Lung (tissue), 12 donors: Measurements from ENCODE around the gene PTPRN2. TPM values are rescaled to one million over a fixed set of nuclear protein-coding genes. Genes with fewer than 3 reads are reported as not detected.

ENCODE experiments used
- ATAC-seq: fragments of 200-7000 bp; cut with Tn5 transposase; one replicate; pipeline ENCODE4 v1.9.1; 2020; ENCODE audit warnings: moderate number of reproducible peaks; ENCODE audit not compliant: insufficient read depth, low FRiP score
- DNase-seq, 3 donors: peaks; one replicate each; pipeline ENCODE4 v3.0.0-alpha.2; 2013 to 2017
- H3K27ac ChIP-seq, 2 donors: one replicate each; pipeline ENCODE4 v1.5.1; 2013; ENCODE audit warnings: mild to moderate bottlenecking in 2 of 2, moderate library complexity in 2 of 2, control low read depth in 1 of 2, inconsistent platforms in 1 of 2, low read depth in 1 of 2, low read length in 1 of 2
- H3K27me3 ChIP-seq, 3 donors: one replicate each; pipeline ENCODE4 v1.5.1; 2013; ENCODE audit warnings: low read length in 2 of 3; ENCODE audit not compliant: control insufficient read depth in 3 of 3, insufficient read depth in 3 of 3
- H3K36me3 ChIP-seq, 4 donors: one replicate each; pipeline ENCODE4 v1.5.1; 2013; ENCODE audit warnings: low read length in 4 of 4, mild to moderate bottlenecking in 1 of 4, moderate library complexity in 1 of 4; ENCODE audit not compliant: control insufficient read depth in 4 of 4, insufficient read depth in 4 of 4
- H3K4me1 ChIP-seq, 5 donors: one replicate each; pipeline ENCODE4 v1.5.1; 2013; ENCODE audit warnings: low read length in 5 of 5, mild to moderate bottlenecking in 2 of 5, moderate library complexity in 1 of 5; ENCODE audit not compliant: control insufficient read depth in 5 of 5, insufficient read depth in 5 of 5
- H3K4me3 ChIP-seq: one replicate; pipeline ENCODE4 v1.5.1; 2013; ENCODE audit warnings: mild to moderate bottlenecking, control low read depth, moderate library complexity
- H3K9ac ChIP-seq, 2 donors: one replicate each; pipeline ENCODE4 v1.5.1; 2013; ENCODE audit warnings: low read length in 2 of 2, control low read depth in 1 of 2; ENCODE audit not compliant: insufficient read depth in 1 of 2
- H3K9me3 ChIP-seq, 4 donors: one replicate each; pipeline ENCODE4 v1.5.1; 2013; ENCODE audit warnings: low read length in 3 of 4, mild to moderate bottlenecking in 1 of 4, moderate library complexity in 1 of 4; ENCODE audit not compliant: control insufficient read depth in 4 of 4, insufficient read depth in 3 of 4
- CTCF ChIP-seq: IDR thresholded peaks from 2 replicates; pipeline ENCODE4 v1.5.1; 2012; ENCODE audit warnings: mild to moderate bottlenecking; ENCODE audit errors: control extremely low read depth, extremely low read depth
- WGBS, 2 donors: extraction: QIAGEN DNeasy Blood & Tissue Kit; methylation state at CpG; one replicate each; pipeline ENCODE4 v1.1.7; 2013; 5-methylcytosine and 5-hydroxymethylcytosine counted together
- polyA plus RNA-seq, 2 donors: library from polyadenylated mRNA; stranded (reverse); fragments of 200-250 nt; gene quantifications; one replicate each; pipeline ENCODE4 v1.2.1, GENCODE V29; 2013
- total RNA-seq, 2 donors: library from RNA; depleted of rRNA in 1 of 2; stranded (reverse); fragments of >200 nt in 1 of 2; gene quantifications; one replicate each; pipeline ENCODE4 v1.2.1, GENCODE V29; 2014 to 2021
- donor health status: control.
- donor health status: control.
- donor health status: Bipolar disorder and iron deficiency.
- donor health status: healthy.
- donor health status: DM: yes; HTN: yes; CAD: no.

PTPRN2 gene
- total and polyA plus RNA-seq, 4 donors, result 2.1 to 7.4 (median 4.4) TPM

DNA sequence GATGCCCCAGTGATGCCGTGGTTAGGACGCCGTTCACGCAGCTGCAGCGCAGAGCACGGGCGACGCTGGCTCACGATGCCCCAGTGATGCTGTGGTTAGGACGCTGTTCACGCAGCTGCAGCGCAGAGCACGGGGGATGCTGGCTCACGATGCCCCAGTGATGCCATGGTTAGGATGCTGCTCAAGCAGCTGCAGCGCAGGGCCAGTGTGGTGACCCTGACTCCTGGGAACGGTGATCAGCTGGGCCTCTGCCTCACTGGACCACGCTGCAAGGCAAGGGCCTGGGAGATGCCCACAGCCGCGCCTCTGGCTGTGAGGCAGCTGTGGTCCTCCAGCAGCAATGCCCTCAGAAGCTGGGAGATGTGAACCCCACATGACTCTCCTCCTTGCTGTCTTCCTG lies 970.2 kb downstream of the PTPRN2 start:
- DNase-seq, result no peak
- Histone ChIP-seq H3K9me3 (peaks cover 0 to 2% (median 0%) of the 10 kb centered on the region in 4 donors), H3K36me3 (no peaks in the 10 kb centered on the region), H3K27ac (no peak overlapping the region), H3K27me3 (peaks cover 0 to 7% (median 6%) of the 10 kb centered on the region in 3 donors), H3K4me1 (peaks cover 0 to 31% (median 0%) of the 10 kb centered on the region in 5 donors), H3K9ac (no peak overlapping the region), H3K4me3 (no peak overlapping the region)
- no peak for ATAC-seq
- WGBS, 2 donors, result 94 to 95% methylated on average over 19 of the region's 19 CpGs
- no peak for TF ChIP-seq CTCF

DNA sequence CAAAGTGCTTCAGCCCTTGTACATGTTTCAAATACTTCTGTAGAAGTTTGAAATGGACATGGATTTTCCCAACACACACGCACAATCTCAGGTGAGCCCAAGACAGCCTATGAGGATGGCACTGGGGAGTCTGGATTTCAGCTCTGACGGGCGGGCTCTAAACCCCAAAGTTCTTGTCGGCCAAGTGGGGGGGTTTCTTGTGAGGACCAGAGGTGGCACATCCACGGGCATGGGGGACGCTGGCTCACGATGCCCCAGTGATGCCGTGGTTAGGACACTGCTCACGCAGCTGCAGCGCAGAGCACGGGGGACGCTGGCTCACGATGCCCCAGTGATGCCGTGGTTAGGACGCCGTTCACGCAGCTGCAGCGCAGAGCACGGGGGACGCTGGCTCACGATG lies 970.7 kb downstream of the PTPRN2 start:
- peaks cover 0 to 33% (median 0%) of the 10 kb centered on the region in 5 donors for H3K4me1 ChIP-seq
- H3K36me3 ChIP-seq, result no peaks in the 10 kb centered on the region
- H3K27ac ChIP-seq, result no peak overlapping the region
- no peak for ATAC-seq
- no peak overlapping the region for H3K9ac ChIP-seq
- peaks cover 0 to 2% (median 0%) of the 10 kb centered on the region in 4 donors for H3K9me3 ChIP-seq
- TF ChIP-seq CTCF, result no peak
- WGBS, 2 donors, result 95 to 97% methylated on average over 21 of the region's 21 CpGs
- H3K27me3 ChIP-seq, result peaks cover 0 to 11% (median 9%) of the 10 kb centered on the region in 3 donors
- no peak for DNase-seq
- H3K4me3 ChIP-seq, result no peak overlapping the region

DNA sequence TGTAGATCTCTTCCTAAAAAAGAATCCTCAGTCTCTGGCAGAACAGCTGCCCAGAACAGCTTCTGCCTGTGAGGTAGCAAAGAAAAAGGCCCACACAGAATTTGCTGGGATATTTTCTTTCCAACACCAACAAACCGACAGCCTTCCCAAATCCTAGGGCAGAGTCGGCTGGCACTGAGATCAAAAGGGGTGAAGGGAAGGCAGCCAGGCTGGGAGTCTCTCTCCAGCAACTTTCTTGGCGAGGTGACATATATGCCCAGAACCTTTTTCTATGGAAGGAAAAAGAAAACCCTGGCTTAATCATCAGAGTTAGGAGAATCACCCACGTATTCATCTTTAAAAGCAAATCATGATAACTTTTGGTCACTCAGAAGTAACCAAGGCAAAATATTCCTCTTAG lies 971.2 kb downstream of the PTPRN2 start:
- Histone ChIP-seq H3K27me3 (peaks cover 0 to 11% (median 9%) of the 10 kb centered on the region in 3 donors), H3K4me1 (peaks cover 0 to 33% (median 0%) of the 10 kb centered on the region in 5 donors), H3K27ac (no peak overlapping the region), H3K9ac (no peak overlapping the region), H3K9me3 (peaks cover 0 to 2% (median 0%) of the 10 kb centered on the region in 4 donors), H3K4me3 (no peak overlapping the region), H3K36me3 (no peaks in the 10 kb centered on the region)
- DNase-seq (peak; percentile 29 to 56 (median 34)), ATAC-seq (no peak)
- no peak for TF ChIP-seq CTCF
- WGBS, 2 donors, result 76 to 88% methylated on average over 4 of the region's 4 CpGs

DNA sequence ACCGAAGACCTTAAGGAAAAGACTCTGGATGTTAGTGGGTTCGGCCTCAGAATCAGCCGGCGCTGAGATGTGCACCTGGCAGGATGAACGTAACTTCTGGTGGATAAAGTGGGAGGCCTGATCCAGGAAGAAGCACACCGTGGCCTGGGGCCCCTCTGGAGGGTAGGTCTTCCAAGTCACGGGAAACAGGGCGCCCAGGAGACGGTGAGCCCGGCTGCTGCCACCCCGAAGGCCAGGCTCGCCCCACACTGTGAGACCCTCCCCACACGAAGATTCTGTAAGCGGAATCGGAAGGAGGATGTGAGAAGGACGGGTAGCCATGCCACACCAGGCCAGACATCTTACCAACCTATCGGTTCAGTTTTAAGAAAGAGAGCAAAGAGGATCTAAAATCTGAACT lies 971.8 kb downstream of the PTPRN2 start:
- Histone ChIP-seq H3K4me3 (no peak overlapping the region), H3K4me1 (peaks cover 0 to 33% (median 0%) of the 10 kb centered on the region in 5 donors), H3K27ac (no peak overlapping the region), H3K27me3 (peaks cover 0 to 11% (median 9%) of the 10 kb centered on the region in 3 donors), H3K9ac (no peak overlapping the region), H3K9me3 (peaks cover 0 to 2% (median 0%) of the 10 kb centered on the region in 4 donors), H3K36me3 (no peaks in the 10 kb centered on the region)
- ATAC-seq, result no peak
- 93% methylated on average over 17 of the region's 17 CpGs for WGBS, 2 donors
- TF ChIP-seq CTCF, result no peak
- no peak for DNase-seq
